ENCODE data around the gene DCUN1D5.
"Not testable (repeated sequence)": the region's sequence is repeated elsewhere in the genome, so short reads cannot be mapped to it uniquely, and the experiment has no call there.

Gene DCUN1D5

GRCh38 chr11:103035216-103035615 lies 56.7 kb downstream of the DCUN1D5 start:
- Histone ChIP-seq H3K4me2 (ENCODE audit: insufficient read depth, low read length) (no peak overlapping the region), H2AFZ (ENCODE audit: low read depth, low read length) (no peak overlapping the region)

DNA sequence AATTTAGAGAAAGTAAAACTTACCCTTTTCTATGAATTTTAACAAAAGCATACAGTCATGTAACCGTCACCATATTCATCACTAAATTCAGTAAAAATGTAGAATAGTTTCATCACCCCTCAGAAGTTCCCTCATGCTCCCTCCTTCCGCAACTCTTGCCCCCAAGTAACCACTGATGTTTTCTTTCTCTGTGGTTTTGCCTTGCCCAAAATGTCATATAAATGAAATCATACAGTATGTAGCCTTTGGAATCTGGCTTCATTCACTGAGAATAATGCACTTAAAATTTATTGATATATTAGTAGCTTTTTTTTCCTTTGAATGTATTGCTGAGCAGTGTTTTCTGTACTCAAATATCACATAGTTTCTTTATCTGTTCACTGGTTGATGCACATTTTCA lies 60.1 kb downstream of the DCUN1D5 start:
- Histone ChIP-seq H3K27me3 (ENCODE audit: insufficient read depth, low read length, poor library complexity) (no peaks in the 10 kb centered on the region), H3K4me2 (ENCODE audit: insufficient read depth, low read length) (no peak overlapping the region), H4K20me1 (ENCODE audit: insufficient read depth, low read length) (no peaks in the 10 kb centered on the region), H2AFZ (ENCODE audit: low read depth, low read length) (no peak overlapping the region), H3K9ac (ENCODE audit: low read depth, low read length) (no peak overlapping the region), H3K36me3 (ENCODE audit: insufficient read depth, low read length) (no peaks in the 10 kb centered on the region), H3K4me3 (ENCODE audit: low read depth in 1 of 2, low read length in 2 of 2) (no peak overlapping the region), H3K4me1 (ENCODE audit: insufficient read depth, low read length) (no peaks in the 10 kb centered on the region), H3K9me3 (ENCODE audit: insufficient read depth, low read length, severe bottlenecking) (no peaks in the 10 kb centered on the region), H3K79me2 (ENCODE audit: insufficient read depth, low read length) (no peaks in the 10 kb centered on the region), H3K27ac (ENCODE audit: low read length) (no peak overlapping the region)
- DNase-seq (no peak), ATAC-seq (ENCODE audit: insufficient read depth, low read depth) (no peak)
- TF ChIP-seq EZH2 (IDR thresholded peaks at IDR 0.05; ENCODE audit: borderline replicate concordance, low read depth, low read length, severe bottlenecking) (no peak), CTCF (IDR thresholded peaks at IDR 0.05; ENCODE audit: borderline replicate concordance, extremely low read depth, low read length, poor library complexity, severe bottlenecking) (no peak)

More at GRCh38 chr11:103035216-103035615, 56.7 kb downstream of the DCUN1D5 start:
- Histone ChIP-seq H3K27me3 (ENCODE audit: insufficient read depth, low read length, poor library complexity) (no peaks in the 10 kb centered on the region), H3K4me1 (ENCODE audit: insufficient read depth, low read length) (no peaks in the 10 kb centered on the region), H3K27ac (ENCODE audit: low read length) (no peak overlapping the region), H3K9me3 (ENCODE audit: insufficient read depth, low read length, severe bottlenecking) (no peaks in the 10 kb centered on the region), H3K4me3 (ENCODE audit: low read depth in 1 of 2, low read length in 2 of 2) (no peak overlapping the region), H3K79me2 (ENCODE audit: insufficient read depth, low read length) (no peaks in the 10 kb centered on the region), H3K36me3 (ENCODE audit: insufficient read depth, low read length) (no peaks in the 10 kb centered on the region), H3K9ac (ENCODE audit: low read depth, low read length) (no peak overlapping the region), H4K20me1 (ENCODE audit: insufficient read depth, low read length) (no peaks in the 10 kb centered on the region)
- no peak for TF ChIP-seq CTCF (IDR thresholded peaks at IDR 0.05; ENCODE audit: borderline replicate concordance, extremely low read depth, low read length, poor library complexity, severe bottlenecking)
- no peak for TF ChIP-seq EZH2 (IDR thresholded peaks at IDR 0.05; ENCODE audit: borderline replicate concordance, low read depth, low read length, severe bottlenecking)
- DNase-seq, result no peak
- no peak for ATAC-seq (ENCODE audit: insufficient read depth, low read depth)

GRCh38 chr11:103029401-103029800 lies 62.6 kb downstream of the DCUN1D5 start:
- Histone ChIP-seq H3K4me3 (ENCODE audit: low read depth in 1 of 2, low read length in 2 of 2) (no peak overlapping the region), H4K20me1 (ENCODE audit: insufficient read depth, low read length) (no peaks in the 10 kb centered on the region), H3K9ac (ENCODE audit: low read depth, low read length) (no peak overlapping the region), H3K27ac (ENCODE audit: low read length) (no peak overlapping the region), H3K4me1 (ENCODE audit: insufficient read depth, low read length) (no peaks in the 10 kb centered on the region), H3K27me3 (ENCODE audit: insufficient read depth, low read length, poor library complexity) (no peaks in the 10 kb centered on the region), H3K9me3 (ENCODE audit: insufficient read depth, low read length, severe bottlenecking) (no peaks in the 10 kb centered on the region), H3K4me2 (ENCODE audit: insufficient read depth, low read length) (no peak overlapping the region), H3K36me3 (ENCODE audit: insufficient read depth, low read length) (no peaks in the 10 kb centered on the region), H3K79me2 (ENCODE audit: insufficient read depth, low read length) (no peaks in the 10 kb centered on the region), H2AFZ (ENCODE audit: low read depth, low read length) (no peak overlapping the region)
- ATAC-seq (ENCODE audit: insufficient read depth, low read depth) (no peak), DNase-seq (no peak)
- no peak for TF ChIP-seq EZH2 (IDR thresholded peaks at IDR 0.05; ENCODE audit: borderline replicate concordance, low read depth, low read length, severe bottlenecking)

- not testable (repeated sequence) for H3K9me3 ChIP-seq (ENCODE audit: insufficient read depth, low read length, severe bottlenecking); H3K4me1 ChIP-seq (ENCODE audit: insufficient read depth, low read length); H3K4me2 ChIP-seq (ENCODE audit: insufficient read depth, low read length); H3K27ac ChIP-seq (ENCODE audit: low read length); DNase-seq; H4K20me1 ChIP-seq (ENCODE audit: insufficient read depth, low read length); H3K9ac ChIP-seq (ENCODE audit: low read depth, low read length); H3K79me2 ChIP-seq (ENCODE audit: insufficient read depth, low read length); H3K36me3 ChIP-seq (ENCODE audit: insufficient read depth, low read length); H3K4me3 ChIP-seq (ENCODE audit: low read depth in 1 of 2, low read length in 2 of 2); H2AFZ ChIP-seq (ENCODE audit: low read depth, low read length); ATAC-seq (ENCODE audit: insufficient read depth, low read depth); H3K27me3 ChIP-seq (ENCODE audit: insufficient read depth, low read length, poor library complexity)
These were observed 63.5 kb downstream of the DCUN1D5 start for GRCh38 chr11:103028304-103029020.

Measured in DND-41 (cell line).